NK-92 (cell line): ENCODE data around the gene PPP6R3.

ENCODE experiments used
- DNase-seq: peaks from one replicate; lab custom pipeline; 2025; ENCODE audit not compliant: unreplicated experiment; lab: John Stamatoyannopoulos, UW

The PPP6R3 gene

GRCh38 chr11:68549789-68550484 lies 89.4 kb downstream of the PPP6R3 start:
- DNase-seq = no peak

- no peak for DNase-seq
These were observed 89.9 kb downstream of the PPP6R3 start for GRCh38 chr11:68550485-68550817.

- no peak for DNase-seq
These were observed 90.7 kb downstream of the PPP6R3 start for GRCh38 chr11:68551223-68551622.

GRCh38 chr11:68551777-68552176 lies 91.2 kb downstream of the PPP6R3 start:
- DNase-seq = no peak

GRCh38 chr11:68552542-68552941 lies 92.0 kb downstream of the PPP6R3 start:
- no peak for DNase-seq

GRCh38 chr11:68560216-68560615 lies 99.7 kb downstream of the PPP6R3 start:
- DNase-seq = no peak

GRCh38 chr11:68563454-68563853 lies 102.9 kb downstream of the PPP6R3 start:
- DNase-seq = no peak

- no peak for DNase-seq
These were observed 103.7 kb downstream of the PPP6R3 start for GRCh38 chr11:68564261-68564660.

- no peak for DNase-seq
These were observed 105.2 kb downstream of the PPP6R3 start for GRCh38 chr11:68565768-68566167.

GRCh38 chr11:68567553-68567952 lies 107.0 kb downstream of the PPP6R3 start:
- DNase-seq = no peak

GRCh38 chr11:68569357-68569756 lies 108.8 kb downstream of the PPP6R3 start:
- no peak for DNase-seq

- DNase-seq = no peak
These were observed 110.1 kb downstream of the PPP6R3 start for GRCh38 chr11:68570691-68571090.

GRCh38 chr11:68574308-68574707 lies 113.8 kb downstream of the PPP6R3 start:
- DNase-seq = no peak

- DNase-seq = no peak
These were observed 114.6 kb downstream of the PPP6R3 start for GRCh38 chr11:68575025-68575665.

GRCh38 chr11:68579455-68579854 lies 118.9 kb downstream of the PPP6R3 start:
- no peak for DNase-seq

- no peak for DNase-seq
These were observed 120.9 kb downstream of the PPP6R3 start for GRCh38 chr11:68581439-68581838.

- no peak for DNase-seq
These were observed 121.3 kb downstream of the PPP6R3 start for GRCh38 chr11:68581901-68582300.

- no peak for DNase-seq
These were observed 122.0 kb downstream of the PPP6R3 start for GRCh38 chr11:68582416-68583040.

GRCh38 chr11:68583041-68583446 lies 122.5 kb downstream of the PPP6R3 start:
- no peak for DNase-seq

- no peak for DNase-seq
These were observed 123.5 kb downstream of the PPP6R3 start for GRCh38 chr11:68584097-68584496.

- no peak for DNase-seq
These were observed 124.5 kb downstream of the PPP6R3 start for GRCh38 chr11:68584991-68585524.

- DNase-seq = no peak
These were observed 129.1 kb downstream of the PPP6R3 start for GRCh38 chr11:68589547-68590216.
